WTC11 (cell line): ENCODE data around the gene QPCTL. TPM values are rescaled to one million over a fixed set of nuclear protein-coding genes. Genes with fewer than 3 reads are reported as not detected.

ENCODE experiments used
- ATAC-seq: fragments of 200-7000 bp; cut with Tn5 transposase; 2 replicates; pipeline ENCODE4 v1.10.0; 2021; ENCODE audit warnings: mild to moderate bottlenecking, moderate library complexity
- CTCF ChIA-PET: fragments of 300-600 bp; sonication (Branson Sonifier 250); formaldehyde crosslinking; loops from one replicate; lab custom pipeline; 2021; ENCODE audit warnings: antibody characterized with exemption; lab: Charles Lee
- POLR2A ChIA-PET: fragments of 350-600 bp; sonication (Branson Sonifier 250); formaldehyde crosslinking; loops from one replicate; lab custom pipeline; 2021; ENCODE audit warnings: antibody characterized with exemption; lab: Charles Lee
- DNase-seq: peaks from one replicate; pipeline ENCODE4 v3.0.0; 2021; ENCODE audit warnings: low spot score
- H3K27ac Mint-ChIP-seq: 2 replicates; pipeline ENCODE4 v1.8.0; 2021; ENCODE audit warnings: mixed read lengths
- H3K27me3 Mint-ChIP-seq: 2 replicates; pipeline ENCODE4 v1.8.0; 2021; ENCODE audit warnings: low read depth, mild to moderate bottlenecking, moderate library complexity, mixed read lengths
- H3K36me3 Mint-ChIP-seq: 2 replicates; pipeline ENCODE4 v1.8.0; 2021; ENCODE audit warnings: mixed read lengths
- H3K4me1 Mint-ChIP-seq: 2 replicates; pipeline ENCODE4 v1.8.0; 2022; ENCODE audit warnings: mixed read lengths
- H3K4me3 Mint-ChIP-seq: 2 replicates; pipeline ENCODE4 v1.8.0; 2021; ENCODE audit warnings: mild to moderate bottlenecking, moderate library complexity, mixed read lengths
- H3K9me3 Mint-ChIP-seq: 2 replicates; pipeline ENCODE4 v1.8.0; 2021; ENCODE audit warnings: mixed read lengths
- ATF6 ChIP-seq: sonication (generic); formaldehyde crosslinking; IDR thresholded peaks from 2 replicates; pipeline ENCODE4 v1.8.1; 2023; ENCODE audit warnings: mild to moderate bottlenecking, missing genetic modification reagents
- CREM ChIP-seq: sonication (generic); formaldehyde crosslinking; IDR thresholded peaks from 2 replicates; pipeline ENCODE4 v1.8.1; 2022; ENCODE audit warnings: mild to moderate bottlenecking, missing genetic modification reagents, moderate library complexity
- E2F4 ChIP-seq: sonication (generic); formaldehyde crosslinking; IDR thresholded peaks from 2 replicates; pipeline ENCODE4 v1.8.1; 2022; ENCODE audit warnings: low read depth, mild to moderate bottlenecking, moderate library complexity, missing genetic modification reagents, borderline replicate concordance
- ERG ChIP-seq: fragments of 250-450 bp; sonication (Bioruptor Pico); IDR thresholded peaks from 2 replicates; pipeline ENCODE4 v1.8.0; 2021; ENCODE audit warnings: mild to moderate bottlenecking
- ESRRA ChIP-seq: sonication (generic); formaldehyde crosslinking; IDR thresholded peaks from 2 replicates; pipeline ENCODE4 v1.8.1; 2022; ENCODE audit warnings: mild to moderate bottlenecking, missing genetic modification reagents, borderline replicate concordance
- FOXK1 ChIP-seq: sonication (generic); formaldehyde crosslinking; IDR thresholded peaks from 2 replicates; pipeline ENCODE4 v1.8.0; 2022; ENCODE audit warnings: mild to moderate bottlenecking, moderate library complexity, missing genetic modification reagents
- KAT7 ChIP-seq: sonication (generic); formaldehyde crosslinking; IDR thresholded peaks from 2 replicates; pipeline ENCODE4 v1.8.1; 2023; ENCODE audit warnings: missing genetic modification reagents, mild to moderate bottlenecking, borderline replicate concordance
- NR1H2 ChIP-seq: sonication (generic); formaldehyde crosslinking; IDR thresholded peaks from 2 replicates; pipeline ENCODE4 v1.9.0; 2021; ENCODE audit warnings: mild to moderate bottlenecking, moderate library complexity, missing genetic modification reagents
- SMAD3 ChIP-seq: sonication (generic); formaldehyde crosslinking; IDR thresholded peaks from 2 replicates; pipeline ENCODE4 v1.8.0; 2022; ENCODE audit warnings: missing genetic modification reagents, mild to moderate bottlenecking, borderline replicate concordance
- ZNF138 ChIP-seq: sonication (generic); formaldehyde crosslinking; conservative IDR thresholded peaks from 2 replicates; pipeline ENCODE4 v1.8.1; 2022; ENCODE audit warnings: mild to moderate bottlenecking, moderate library complexity, missing genetic modification reagents
- ZNF219 ChIP-seq: sonication (generic); formaldehyde crosslinking; IDR thresholded peaks from 2 replicates; pipeline ENCODE4 v1.8.0; 2023; ENCODE audit warnings: missing genetic modification reagents, mild to moderate bottlenecking, borderline replicate concordance
- ZNF263 ChIP-seq: sonication (generic); formaldehyde crosslinking; IDR thresholded peaks from 2 replicates; pipeline ENCODE4 v1.8.1; 2022; ENCODE audit warnings: low read depth, mild to moderate bottlenecking, moderate library complexity, missing genetic modification reagents
- ZNF281 ChIP-seq: sonication (generic); formaldehyde crosslinking; IDR thresholded peaks from 2 replicates; pipeline ENCODE4 v1.8.0; 2023; ENCODE audit warnings: mild to moderate bottlenecking, missing genetic modification reagents
- ZSCAN18 ChIP-seq: fragments of 250-450 bp; sonication (Bioruptor Pico); IDR thresholded peaks from 2 replicates; pipeline ENCODE4 v2.1.2; 2022; ENCODE audit warnings: mild to moderate bottlenecking, moderate library complexity
- total RNA-seq: library from RNA; stranded (reverse); gene quantifications from 3 replicates; pipeline ENCODE4 v1.2.3, GENCODE V29; 2021

Gene QPCTL
- total RNA-seq, 1 experiment from 2014 or later = 33.3 TPM

- TF ChIP-seq ZNF281 (CRISPR knock-in tag) (peak; percentile 84), SMAD3 (CRISPR knock-in tag) (no peak), ZNF138 (CRISPR knock-in tag) (no peak)
Measured at GRCh38 chr19:45643024-45643926, 49.2 kb upstream of the QPCTL start (continued).

GRCh38 chr19:45643927-45644771 lies 48.3 kb upstream of the QPCTL start:
- no peak for DNase-seq
- H3K4me1 Mint-ChIP-seq = peaks cover 33% of the 10 kb centered on the region
- H3K27me3 Mint-ChIP-seq = peaks cover 24% of the 10 kb centered on the region
- no peaks in the 10 kb centered on the region for H3K36me3 Mint-ChIP-seq
- TF ChIP-seq ZSCAN18 (CRISPR knock-in tag) (no peak), CREM (CRISPR knock-in tag) (no peak)
- TF ChIP-seq, all 79 proteins: peak for 0
- ChIA-PET CTCF (interaction anchor here (0.6 to 5.4 kb wide), 24 partner anchors 12 to 551 kb away, joined by 3 to 127 read pairs (median 34); partner anchors contain the start of genes GIPR, OPA3, PPM1N and PPP1R13L), POLR2A (interaction anchor here (2.2 kb wide), 1 partner anchor 38 kb away, joined by 5 read pairs; no protein-coding TSS in a partner anchor)
- no peak for ATAC-seq
- H3K4me3 Mint-ChIP-seq = peak overlapping the region; percentile 86
- H3K9me3 Mint-ChIP-seq = no peaks in the 10 kb centered on the region
- H3K27ac Mint-ChIP-seq = no peak overlapping the region

- peaks cover 24% of the 10 kb centered on the region for H3K27me3 Mint-ChIP-seq
- H3K36me3 Mint-ChIP-seq = no peaks in the 10 kb centered on the region
- H3K27ac Mint-ChIP-seq = no peak overlapping the region
- H3K9me3 Mint-ChIP-seq = no peaks in the 10 kb centered on the region
- DNase-seq (no peak), ATAC-seq (no peak)
- peak overlapping the region; percentile 86 for H3K4me3 Mint-ChIP-seq
- POLR2A ChIA-PET = interaction anchor here (1.0 to 1.4 kb wide), 2 partner anchors 32 to 124 kb away, joined by 4 to 7 read pairs; partner anchors contain the start of gene SIX5
- no peak for TF ChIP-seq ESRRA (CRISPR knock-in tag)
- CTCF ChIA-PET = interaction anchor here (0.6 to 1.7 kb wide), 21 partner anchors 9 to 241 kb away, joined by 3 to 17 read pairs (median 7); partner anchors contain the start of genes GIPR, PPP1R13L, QPCTL and SIX5
- H3K4me1 Mint-ChIP-seq = peaks cover 33% of the 10 kb centered on the region
Measured at GRCh38 chr19:45645068-45645630, 47.3 kb upstream of the QPCTL start.

- ATAC-seq = peak; percentile 62
- H3K27me3 Mint-ChIP-seq = peaks cover 24% of the 10 kb centered on the region
- H3K9me3 Mint-ChIP-seq = no peaks in the 10 kb centered on the region
- H3K27ac Mint-ChIP-seq = no peak overlapping the region
- H3K36me3 Mint-ChIP-seq = no peaks in the 10 kb centered on the region
- ChIA-PET CTCF (interaction anchor here (0.6 to 1.7 kb wide), 22 partner anchors 8 to 241 kb away, joined by 3 to 17 read pairs (median 7); partner anchors contain the start of genes GIPR, PPP1R13L, QPCTL and SIX5), POLR2A (interaction anchor here (0.6 to 1.4 kb wide), 4 partner anchors 31 to 123 kb away, joined by 3 to 8 read pairs (median 6); partner anchors contain the start of gene SIX5)
- H3K4me3 Mint-ChIP-seq = peak overlapping the region; percentile 74
- H3K4me1 Mint-ChIP-seq = peaks cover 31% of the 10 kb centered on the region
- peak; percentile 91 for DNase-seq
- no peak for TF ChIP-seq E2F4 (CRISPR knock-in tag)
- TF ChIP-seq FOXK1 (CRISPR knock-in tag) = 0 out of 2 replicates have a peak, but pooled peaks have one; percentile 56
- no peak for TF ChIP-seq NR1H2
- no peak for TF ChIP-seq ZNF219 (CRISPR knock-in tag)
- TF ChIP-seq ATF6 = no peak
- TF ChIP-seq ERG (CRISPR knock-in tag) = no peak
- no peak for TF ChIP-seq KAT7 (CRISPR knock-in tag)
- no peak for TF ChIP-seq ZNF263 (CRISPR knock-in tag)
Measured at GRCh38 chr19:45645631-45646344, 46.7 kb upstream of the QPCTL start.
